ENCODE measurements around the gene BAIAP2. TPM values are rescaled to one million over a fixed set of nuclear protein-coding genes. Genes with fewer than 3 reads are reported as not detected.

Gene BAIAP2
- polyA plus RNA-seq, 1 donor from 2014 or later, result 17.5 TPM

- no peak for TF ChIP-seq RAD21 (conservative IDR thresholded peaks at IDR 0.05)
- no peak for TF ChIP-seq CTCF (IDR thresholded peaks at IDR 0.05; ENCODE audit: poor library complexity, severe bottlenecking)
- TF ChIP-seq MXI1 (conservative IDR thresholded peaks at IDR 0.05; ENCODE audit: poor library complexity, severe bottlenecking), result no peak
- TF ChIP-seq EZH2 (IDR thresholded peaks at IDR 0.05; ENCODE audit: borderline replicate concordance, insufficient read depth, low read length, poor library complexity, severe bottlenecking), result no peak
- no peaks in the 10 kb centered on the region for H3K9me3 ChIP-seq (ENCODE audit: low read length)
- no peak overlapping the region for H3K4me2 ChIP-seq (ENCODE audit: low read length)
- no peaks in the 10 kb centered on the region for H3F3A ChIP-seq (ENCODE audit: insufficient read depth, low read length, poor library complexity, severe bottlenecking)
- H3K36me3 ChIP-seq (ENCODE audit: insufficient read depth, low read length), result no peaks in the 10 kb centered on the region
- no peak overlapping the region for H2AFZ ChIP-seq (ENCODE audit: low read depth, low read length)
- no peaks in the 10 kb centered on the region for H3K9me2 ChIP-seq (ENCODE audit: insufficient read depth, low read length)
- H3K9ac ChIP-seq (ENCODE audit: low read length), result no peak overlapping the region
- H3K27me3 ChIP-seq (ENCODE audit: insufficient read depth, low read depth, low read length), result no peaks in the 10 kb centered on the region
- no peaks in the 10 kb centered on the region for H3K79me2 ChIP-seq (replicated peaks; ENCODE audit: insufficient read depth, low read length)
- no peak overlapping the region for H3K4me3 ChIP-seq (ENCODE audit: low read length)
- no peaks in the 10 kb centered on the region for H4K20me1 ChIP-seq (ENCODE audit: insufficient read depth)
- H3K27ac ChIP-seq (ENCODE audit: low read length), result no peak overlapping the region
Observed at GRCh38 chr17:81025065-81025740, 9.7 kb upstream of the BAIAP2 start.

GRCh38 chr17:81025741-81026129, 9.2 kb upstream of the BAIAP2 start:
- H3K4me2 ChIP-seq (ENCODE audit: low read length), result no peak overlapping the region
- no peaks in the 10 kb centered on the region for H3K9me2 ChIP-seq (ENCODE audit: insufficient read depth, low read length)
- TF ChIP-seq SMC3 (conservative IDR thresholded peaks at IDR 0.05; ENCODE audit: poor library complexity) (no peak), EP300 (conservative IDR thresholded peaks at IDR 0.05; ENCODE audit: poor library complexity, severe bottlenecking) (no peak), MXI1 (conservative IDR thresholded peaks at IDR 0.05; ENCODE audit: poor library complexity, severe bottlenecking) (no peak), RAD21 (conservative IDR thresholded peaks at IDR 0.05) (no peak)
- no peak overlapping the region for H3K27ac ChIP-seq (ENCODE audit: low read length)
- H3K4me3 ChIP-seq (ENCODE audit: low read length), result no peak overlapping the region
- H3F3A ChIP-seq (ENCODE audit: insufficient read depth, low read length, poor library complexity, severe bottlenecking), result no peaks in the 10 kb centered on the region
- no peak overlapping the region for H3K9ac ChIP-seq (ENCODE audit: low read length)
- H4K20me1 ChIP-seq (ENCODE audit: insufficient read depth), result no peaks in the 10 kb centered on the region
- H3K27me3 ChIP-seq (ENCODE audit: insufficient read depth, low read depth, low read length), result no peaks in the 10 kb centered on the region
- H3K36me3 ChIP-seq (ENCODE audit: insufficient read depth, low read length), result no peaks in the 10 kb centered on the region
- no peaks in the 10 kb centered on the region for H3K79me2 ChIP-seq (replicated peaks; ENCODE audit: insufficient read depth, low read length)
- H2AFZ ChIP-seq (ENCODE audit: low read depth, low read length), result no peak overlapping the region
- no peaks in the 10 kb centered on the region for H3K9me3 ChIP-seq (ENCODE audit: low read length)

- H3K79me2 ChIP-seq (replicated peaks; ENCODE audit: insufficient read depth, low read length), result no peaks in the 10 kb centered on the region
- H3K4me2 ChIP-seq (ENCODE audit: low read length), result no peak overlapping the region
- no peaks in the 10 kb centered on the region for H3K9me2 ChIP-seq (ENCODE audit: insufficient read depth, low read length)
- H3K9me3 ChIP-seq (ENCODE audit: low read length), result no peaks in the 10 kb centered on the region
- no peaks in the 10 kb centered on the region for H3K27me3 ChIP-seq (ENCODE audit: insufficient read depth, low read depth, low read length)
- TF ChIP-seq EP300 (conservative IDR thresholded peaks at IDR 0.05; ENCODE audit: poor library complexity, severe bottlenecking) (no peak), RAD21 (conservative IDR thresholded peaks at IDR 0.05) (no peak), MXI1 (conservative IDR thresholded peaks at IDR 0.05; ENCODE audit: poor library complexity, severe bottlenecking) (no peak), SMC3 (conservative IDR thresholded peaks at IDR 0.05; ENCODE audit: poor library complexity) (no peak), POLR2AphosphoS5 (IDR thresholded peaks at IDR 0.05) (no peak), TAF1 (IDR thresholded peaks at IDR 0.05; ENCODE audit: low read depth) (no peak), CTCF (IDR thresholded peaks at IDR 0.05; ENCODE audit: poor library complexity, severe bottlenecking) (no peak), REST (IDR thresholded peaks at IDR 0.05; ENCODE audit: borderline replicate concordance) (no peak), EZH2 (IDR thresholded peaks at IDR 0.05; ENCODE audit: borderline replicate concordance, insufficient read depth, low read length, poor library complexity, severe bottlenecking) (no peak)
- H3F3A ChIP-seq (ENCODE audit: insufficient read depth, low read length, poor library complexity, severe bottlenecking), result no peaks in the 10 kb centered on the region
- H3K9ac ChIP-seq (ENCODE audit: low read length), result no peak overlapping the region
- H3K4me3 ChIP-seq (ENCODE audit: low read length), result no peak overlapping the region
- no peaks in the 10 kb centered on the region for H4K20me1 ChIP-seq (ENCODE audit: insufficient read depth)
- no peaks in the 10 kb centered on the region for H3K36me3 ChIP-seq (ENCODE audit: insufficient read depth, low read length)
- H2AFZ ChIP-seq (ENCODE audit: low read depth, low read length), result no peak overlapping the region
- no peak overlapping the region for H3K27ac ChIP-seq (ENCODE audit: low read length)
Observed at GRCh38 chr17:81026266-81027036, 8.5 kb upstream of the BAIAP2 start.
